MM.1S (cell line): ENCODE measurements around the gene ZNF362.

Experiments used
- DNase-seq: peaks from one replicate; pipeline ENCODE4 v3.0.0-alpha.2; 2015
- H2AFZ ChIP-seq: fragments of 300-600 bp; sonication (generic); 2 replicates; pipeline ENCODE4 v1.6.0; 2016; ENCODE audit warnings: antibody characterized with exemption, low read length
- H3F3A ChIP-seq: fragments of 300-600 bp; sonication (generic); 2 replicates; pipeline ENCODE4 v1.6.1; 2016; ENCODE audit warnings: mild to moderate bottlenecking, antibody characterized with exemption, low read length, moderate library complexity, mixed read lengths; ENCODE audit not compliant: insufficient read depth
- H3K27ac ChIP-seq: fragments of 300-600 bp; sonication (generic); 2 replicates; pipeline ENCODE4 v1.5.1; 2016; ENCODE audit warnings: mild to moderate bottlenecking, low read length
- H3K27me3 ChIP-seq: fragments of 300-600 bp; sonication (generic); replicated peaks from 2 replicates; pipeline ENCODE4 v1.6.0; 2016; ENCODE audit warnings: low read length; ENCODE audit not compliant: insufficient read depth
- H3K36me3 ChIP-seq: fragments of 300-600 bp; sonication (generic); replicated peaks from 2 replicates; pipeline ENCODE4 v1.6.1; 2016; ENCODE audit warnings: mild to moderate bottlenecking, low read length, mixed read lengths; ENCODE audit not compliant: insufficient read depth
- H3K4me1 ChIP-seq: fragments of 300-600 bp; sonication (generic); 2 replicates; pipeline ENCODE4 v1.6.1; 2016; ENCODE audit warnings: low read length, mixed read lengths
- H3K4me2 ChIP-seq: fragments of 300-600 bp; sonication (generic); 2 replicates; pipeline ENCODE4 v1.6.0; 2016; ENCODE audit warnings: low read depth, low read length
- H3K4me3 ChIP-seq: fragments of 300-600 bp; sonication (generic); 2 replicates; pipeline ENCODE4 v1.5.1; 2016; ENCODE audit warnings: low read length, mixed read lengths
- H3K79me2 ChIP-seq: fragments of 300-600 bp; sonication (generic); 2 replicates; pipeline ENCODE4 v1.6.1; 2016; ENCODE audit warnings: mixed run types, low read length, mixed read lengths
- H3K9ac ChIP-seq: fragments of 300-600 bp; sonication (generic); 2 replicates; pipeline ENCODE4 v1.6.1; 2016; ENCODE audit warnings: low read length, mixed read lengths
- H3K9me2 ChIP-seq: fragments of 300-600 bp; sonication (generic); replicated peaks from 2 replicates; pipeline ENCODE4 v1.6.1; 2016; ENCODE audit warnings: mild to moderate bottlenecking, low read length, mixed read lengths; ENCODE audit not compliant: insufficient read depth
- H3K9me3 ChIP-seq: fragments of 300-600 bp; sonication (generic); replicated peaks from 2 replicates; pipeline ENCODE4 v1.6.1; 2016; ENCODE audit warnings: mild to moderate bottlenecking, low read length, mixed read lengths; ENCODE audit not compliant: insufficient read depth
- H4K20me1 ChIP-seq: fragments of 300-600 bp; sonication (generic); 2 replicates; pipeline ENCODE4 v1.6.1; 2016; ENCODE audit warnings: mild to moderate bottlenecking, low read length, moderate library complexity, mixed read lengths; ENCODE audit not compliant: insufficient read depth
- CTCF ChIP-seq: fragments of 300-600 bp; sonication (generic); IDR thresholded peaks from 2 replicates; pipeline ENCODE4 v1.5.1; 2016; ENCODE audit warnings: antibody characterized with exemption, low read length, mixed read lengths
- EZH2 ChIP-seq: fragments of 300-600 bp; sonication (generic); optimal IDR thresholded peaks from 2 replicates; pipeline ENCODE3; 2017; ENCODE audit warnings: low read depth, mild to moderate bottlenecking, antibody characterized with exemption, low read length, mixed read lengths
- EZH2phosphoT487 ChIP-seq: fragments of 300-600 bp; sonication (generic); IDR thresholded peaks from 2 replicates; pipeline ENCODE4 v1.6.1; 2018; ENCODE audit warnings: antibody characterized with exemption, low read length

Gene ZNF362

GRCh38 chr1:33312413-33312749 lies 56.1 kb downstream of the ZNF362 start:
- no peak overlapping the region for H3K4me2 ChIP-seq
- H4K20me1 ChIP-seq, result no peaks in the 10 kb centered on the region
- H3K36me3 ChIP-seq, result no peaks in the 10 kb centered on the region
- H3K9me3 ChIP-seq, result no peaks in the 10 kb centered on the region
- no peak overlapping the region for H2AFZ ChIP-seq
- TF ChIP-seq CTCF (no peak), EZH2 (no peak), EZH2phosphoT487 (no peak)
- H3F3A ChIP-seq, result no peaks in the 10 kb centered on the region
- no peak overlapping the region for H3K4me3 ChIP-seq
- H3K9me2 ChIP-seq, result no peaks in the 10 kb centered on the region
- H3K27me3 ChIP-seq, result no peaks in the 10 kb centered on the region
- DNase-seq, result no peak
- H3K4me1 ChIP-seq, result no peaks in the 10 kb centered on the region
- H3K27ac ChIP-seq, result no peak overlapping the region
- H3K79me2 ChIP-seq, result no peaks in the 10 kb centered on the region
- H3K9ac ChIP-seq, result no peak overlapping the region

- Histone ChIP-seq H3K4me3 (no peak overlapping the region), H4K20me1 (no peaks in the 10 kb centered on the region), H3F3A (no peaks in the 10 kb centered on the region), H3K9me2 (no peaks in the 10 kb centered on the region), H3K36me3 (no peaks in the 10 kb centered on the region), H3K79me2 (no peaks in the 10 kb centered on the region), H3K27me3 (no peaks in the 10 kb centered on the region), H3K4me2 (no peak overlapping the region), H3K9me3 (no peaks in the 10 kb centered on the region), H2AFZ (no peak overlapping the region), H3K9ac (no peak overlapping the region), H3K4me1 (no peaks in the 10 kb centered on the region), H3K27ac (no peak overlapping the region)
- DNase-seq, result no peak
- TF ChIP-seq EZH2phosphoT487 (no peak), EZH2 (no peak), CTCF (no peak)
Observed at GRCh38 chr1:33314416-33314815, 58.1 kb downstream of the ZNF362 start.

- H3K4me3 ChIP-seq, result no peak overlapping the region
- no peaks in the 10 kb centered on the region for H3K36me3 ChIP-seq
- no peak overlapping the region for H3K4me2 ChIP-seq
- no peaks in the 10 kb centered on the region for H3K27me3 ChIP-seq
- TF ChIP-seq CTCF, result no peak
- no peak for TF ChIP-seq EZH2phosphoT487
- TF ChIP-seq EZH2, result no peak
- H3K9me3 ChIP-seq, result no peaks in the 10 kb centered on the region
- no peak overlapping the region for H2AFZ ChIP-seq
- no peaks in the 10 kb centered on the region for H3F3A ChIP-seq
- H3K9ac ChIP-seq, result no peak overlapping the region
- no peaks in the 10 kb centered on the region for H3K4me1 ChIP-seq
- no peaks in the 10 kb centered on the region for H3K9me2 ChIP-seq
- H3K27ac ChIP-seq, result no peak overlapping the region
- no peak for DNase-seq
- H3K79me2 ChIP-seq, result no peaks in the 10 kb centered on the region
- no peaks in the 10 kb centered on the region for H4K20me1 ChIP-seq
Observed at GRCh38 chr1:33316601-33317000, 60.3 kb downstream of the ZNF362 start.
